Measurements from ENCODE around the gene SNAPC4.

SNAPC4 gene

GRCh38 chr9:136370687-136371532 is 29.1 kb downstream of the SNAPC4 start:
- no peak for DNase-seq (ENCODE audit: low read depth in 2 of 2)

DNA sequence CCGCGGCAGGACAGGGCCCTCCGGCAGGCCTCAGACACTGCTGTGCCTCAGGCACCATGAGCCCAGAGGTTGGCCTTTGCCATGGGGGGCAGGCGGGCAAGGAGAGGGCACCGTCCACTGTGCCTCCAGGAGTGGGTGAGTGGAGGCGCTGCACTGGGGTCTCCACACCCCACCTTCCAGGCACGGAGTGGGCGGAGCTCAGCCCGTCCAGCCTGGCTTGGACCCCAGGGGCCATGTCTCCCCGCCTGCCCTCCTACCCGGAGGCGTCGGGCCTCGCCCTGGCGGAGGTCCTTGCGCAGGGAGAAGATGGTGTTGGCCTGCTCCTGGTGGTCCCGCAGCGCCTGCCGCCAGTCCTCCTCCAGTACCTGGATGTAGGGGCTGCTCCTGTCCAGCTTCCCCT is 29.9 kb downstream of the SNAPC4 start:
- DNase-seq (ENCODE audit: low read depth in 2 of 2), result no peak

DNA sequence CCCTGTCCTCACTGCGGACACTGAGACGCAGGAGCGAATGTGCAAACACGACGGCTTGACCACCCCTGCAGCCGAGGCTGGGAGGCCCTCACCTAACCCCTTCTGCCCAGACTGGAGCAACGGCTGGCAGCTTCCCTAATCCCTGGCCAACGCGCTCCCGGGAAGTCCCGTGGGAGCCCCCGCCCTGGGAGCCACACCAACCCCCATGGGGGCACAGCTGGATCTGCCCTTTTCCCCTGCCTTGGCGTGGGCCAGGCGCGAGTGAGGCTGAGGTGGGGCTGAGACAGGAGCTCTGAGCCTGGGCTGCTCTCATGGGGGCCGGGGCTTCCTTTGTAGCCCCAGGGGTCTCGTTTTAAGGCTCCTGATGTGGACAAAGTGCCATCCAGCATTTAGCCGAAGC is 31.8 kb downstream of the SNAPC4 start:
- no peak for DNase-seq (ENCODE audit: low read depth in 2 of 2)

- no peak for DNase-seq (ENCODE audit: low read depth in 2 of 2)
Measured at GRCh38 chr9:136367296-136368145, 32.4 kb downstream of the SNAPC4 start.

DNA sequence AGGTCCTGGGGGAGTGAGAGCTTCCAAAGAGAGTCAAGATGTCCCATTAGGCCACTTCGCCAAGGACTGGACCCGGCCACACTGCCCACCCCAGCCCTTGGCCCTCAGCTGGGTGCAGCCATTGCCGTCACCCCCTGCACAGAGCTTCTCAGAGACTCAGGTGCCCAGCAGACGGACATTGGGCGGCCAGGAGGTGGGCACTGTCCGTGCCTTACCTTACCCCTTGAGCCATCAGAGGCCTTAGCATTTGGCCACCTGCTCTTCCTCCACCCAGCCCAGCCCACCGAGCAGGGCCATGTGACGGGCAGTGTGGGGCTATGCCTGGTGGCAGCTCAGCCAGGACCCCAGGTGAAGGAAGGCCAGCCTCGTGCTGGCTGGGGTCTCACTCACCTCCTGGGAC is 33.1 kb downstream of the SNAPC4 start:
- DNase-seq (ENCODE audit: low read depth in 2 of 2), result no peak

DNA sequence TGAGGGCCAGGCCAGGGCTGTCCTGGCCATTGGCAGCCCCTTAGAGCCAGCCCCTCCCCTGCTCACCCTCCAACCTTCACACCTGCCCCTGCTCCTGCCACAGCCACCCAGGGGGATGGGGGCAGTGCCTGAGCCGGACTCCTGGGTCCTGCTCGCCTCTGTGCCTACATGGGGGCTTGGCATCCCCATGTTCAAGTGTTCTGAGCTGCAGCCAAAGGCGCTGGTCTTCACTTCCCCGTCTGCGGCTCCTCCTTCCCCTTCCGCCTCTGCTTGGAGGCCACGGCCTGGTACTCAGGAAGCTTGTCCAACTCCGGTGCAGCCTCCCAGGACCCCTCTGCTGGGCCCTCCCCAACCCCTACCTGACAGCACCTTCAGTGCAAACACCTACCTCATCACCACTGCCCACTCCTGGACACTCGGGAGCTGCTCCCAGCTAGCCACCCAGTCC is 34.2 kb downstream of the SNAPC4 start:
- no peak for DNase-seq (ENCODE audit: low read depth in 2 of 2)

GRCh38 chr9:136364942-136365774 is 34.8 kb downstream of the SNAPC4 start:
- no peak for DNase-seq (ENCODE audit: low read depth in 2 of 2)

DNA sequence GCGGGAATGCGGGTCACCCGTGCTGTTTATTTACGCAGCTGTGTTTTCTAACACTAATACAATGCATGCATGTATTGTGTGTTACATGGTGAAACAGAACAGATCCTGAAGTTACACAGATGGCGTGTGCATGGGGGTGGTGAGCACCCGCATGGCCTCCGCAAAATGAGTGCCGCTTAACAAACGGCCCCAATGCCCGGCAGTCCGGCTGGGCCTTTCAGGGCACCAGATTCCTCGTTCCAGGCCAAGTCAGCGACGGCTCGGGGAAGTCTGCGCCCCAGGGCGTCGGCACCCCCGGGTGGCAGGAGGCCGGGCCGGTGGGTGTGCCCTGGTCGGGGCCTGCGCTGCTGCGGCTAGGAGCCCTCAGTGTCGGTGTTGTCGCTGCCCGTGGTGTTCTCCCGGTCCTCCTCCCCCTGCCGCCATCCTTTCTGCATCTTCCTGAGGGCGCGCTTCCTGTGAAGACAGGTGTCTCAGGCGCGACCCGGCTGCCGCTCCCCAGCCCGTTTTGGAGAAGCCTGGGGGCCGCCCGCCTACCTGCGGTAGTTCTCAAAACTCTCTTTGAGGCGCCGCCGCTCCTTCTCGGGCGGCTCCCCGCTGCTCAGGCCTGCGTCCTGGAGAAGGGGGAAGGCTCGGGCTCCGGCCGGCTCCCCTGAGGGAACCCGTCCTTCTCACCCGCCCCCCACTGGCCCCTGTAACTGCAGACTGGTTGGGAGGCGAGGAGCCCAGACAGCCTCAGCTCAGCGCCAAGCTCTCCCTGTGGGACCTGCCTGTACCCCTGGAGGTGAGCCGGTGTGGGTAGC is 35.8 kb downstream of the SNAPC4 start:
- DNase-seq (ENCODE audit: low read depth in 2 of 2), result no peak

DNA sequence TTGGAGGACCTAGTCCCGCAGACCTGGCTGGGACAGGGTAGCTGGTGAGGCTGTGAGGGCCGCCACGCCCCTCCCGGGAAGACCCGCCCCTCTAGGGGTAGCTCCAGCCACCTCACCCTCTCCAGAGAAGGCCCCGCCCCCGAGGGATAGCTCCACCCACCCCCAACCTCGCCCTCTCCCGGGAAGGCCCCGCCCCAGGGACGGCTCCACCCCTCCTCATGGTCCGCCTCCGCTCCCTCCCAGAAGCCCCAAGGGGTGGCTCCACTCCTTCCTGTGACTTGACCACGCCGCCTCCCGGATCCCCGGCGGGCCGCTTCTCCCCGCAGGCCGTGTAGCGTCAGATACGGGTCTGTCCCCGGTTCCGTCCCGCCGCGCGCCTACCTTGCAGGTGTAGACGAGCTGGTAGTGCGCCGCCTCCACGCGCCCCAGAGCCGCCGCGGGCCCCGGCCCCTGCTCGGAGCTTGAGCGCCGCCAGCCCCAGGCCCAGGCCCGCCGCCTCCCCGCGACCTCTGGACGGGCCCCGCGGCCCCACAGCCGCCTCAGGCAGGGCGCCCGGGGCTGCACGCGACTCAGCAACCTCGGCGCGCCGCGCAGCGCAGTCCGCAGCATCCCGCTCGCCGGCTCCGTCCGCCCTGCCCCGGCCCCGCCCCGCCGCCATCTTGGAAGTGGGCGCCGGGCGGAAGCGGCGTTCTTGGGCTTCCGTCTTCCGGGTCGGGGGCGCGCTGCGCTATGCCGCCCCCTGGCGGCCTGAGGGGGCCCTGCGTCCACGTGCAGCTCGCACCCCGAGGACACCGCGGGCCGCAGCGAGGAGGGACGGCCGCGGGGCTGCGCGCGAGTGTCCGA is 36.6 kb downstream of the SNAPC4 start, which contains the start of gene DNLZ:
DNLZ (minus strand) TSS at position 639 of the 843 bp plus-strand sequence; CDS start at position 609, 30 bp downstream.
- peak; percentile 89 to 90 for DNase-seq (ENCODE audit: low read depth in 2 of 2)

GRCh38 chr9:136362450-136362784 is 37.6 kb downstream of the SNAPC4 start:
- DNase-seq (ENCODE audit: low read depth in 2 of 2), result no peak

DNA sequence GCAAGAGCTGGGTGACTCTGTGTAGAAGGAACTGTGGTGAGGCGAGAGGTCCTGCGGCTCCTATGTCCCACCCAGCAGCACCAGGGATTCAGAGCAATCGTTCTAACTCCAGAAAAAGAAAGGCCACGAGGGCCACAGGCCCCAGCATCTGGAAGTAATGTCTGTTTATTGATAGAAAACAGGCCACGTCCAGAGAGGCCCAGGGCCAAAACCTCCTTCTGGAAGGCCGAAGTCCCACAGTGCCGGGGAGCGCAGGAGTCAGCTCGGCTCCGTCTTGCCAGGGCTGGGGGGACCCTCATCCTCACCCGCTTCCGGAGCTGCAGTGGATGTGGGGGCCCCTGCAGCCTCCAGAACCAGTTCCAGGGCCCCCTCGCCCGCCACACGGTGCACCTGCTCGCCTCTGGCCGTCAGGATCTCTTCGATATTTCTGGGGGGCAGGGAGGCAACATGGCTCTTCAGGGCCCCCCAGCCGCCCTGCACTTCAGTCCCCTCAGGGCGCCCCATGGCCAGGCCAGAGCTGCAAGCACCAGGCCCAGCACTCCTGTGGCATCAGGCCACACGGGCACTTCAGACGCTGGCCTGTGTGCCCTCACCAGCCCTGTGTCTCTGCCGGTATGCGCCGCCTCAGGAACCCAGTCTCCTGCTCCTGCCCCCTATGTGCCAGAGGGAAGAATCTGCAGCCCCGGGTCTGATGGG is 38.1 kb downstream of the SNAPC4 start:
- DNase-seq (ENCODE audit: low read depth in 2 of 2), result no peak

DNA sequence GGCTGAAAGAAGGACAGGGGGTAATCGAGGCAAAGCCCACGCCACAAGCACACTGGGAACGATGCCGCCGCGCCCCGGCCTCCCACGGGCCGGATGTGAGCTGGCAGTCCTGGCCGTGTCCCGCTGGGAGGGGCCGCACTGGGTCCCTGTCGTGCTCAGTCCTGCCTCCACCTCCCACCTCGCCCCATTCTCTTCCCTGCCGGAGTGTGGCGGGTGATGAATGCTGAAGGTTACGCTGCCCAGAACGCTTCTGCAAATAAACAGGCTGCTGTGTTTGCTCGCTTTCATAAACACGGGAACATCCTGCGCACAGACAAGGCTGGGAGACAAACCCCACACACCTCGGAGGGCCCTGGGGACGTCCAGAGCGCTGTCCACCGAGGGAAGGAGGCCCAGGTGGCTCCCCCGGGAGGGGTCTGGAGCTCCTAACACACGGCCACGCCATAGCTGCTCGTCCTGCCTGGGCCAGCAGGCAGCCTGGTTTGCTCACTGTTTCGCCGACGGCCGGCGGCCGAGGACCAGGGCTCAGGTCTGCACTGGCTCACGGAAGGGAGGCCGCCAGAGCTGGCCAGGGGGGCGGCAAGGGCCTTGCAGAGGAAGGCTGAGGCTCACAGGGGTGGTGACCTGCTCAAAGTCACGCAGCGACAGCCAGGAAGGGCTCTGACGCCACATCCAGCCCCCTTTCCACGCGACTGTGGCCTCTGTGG is 38.8 kb downstream of the SNAPC4 start:
- DNase-seq (ENCODE audit: low read depth in 2 of 2), result no peak

DNA sequence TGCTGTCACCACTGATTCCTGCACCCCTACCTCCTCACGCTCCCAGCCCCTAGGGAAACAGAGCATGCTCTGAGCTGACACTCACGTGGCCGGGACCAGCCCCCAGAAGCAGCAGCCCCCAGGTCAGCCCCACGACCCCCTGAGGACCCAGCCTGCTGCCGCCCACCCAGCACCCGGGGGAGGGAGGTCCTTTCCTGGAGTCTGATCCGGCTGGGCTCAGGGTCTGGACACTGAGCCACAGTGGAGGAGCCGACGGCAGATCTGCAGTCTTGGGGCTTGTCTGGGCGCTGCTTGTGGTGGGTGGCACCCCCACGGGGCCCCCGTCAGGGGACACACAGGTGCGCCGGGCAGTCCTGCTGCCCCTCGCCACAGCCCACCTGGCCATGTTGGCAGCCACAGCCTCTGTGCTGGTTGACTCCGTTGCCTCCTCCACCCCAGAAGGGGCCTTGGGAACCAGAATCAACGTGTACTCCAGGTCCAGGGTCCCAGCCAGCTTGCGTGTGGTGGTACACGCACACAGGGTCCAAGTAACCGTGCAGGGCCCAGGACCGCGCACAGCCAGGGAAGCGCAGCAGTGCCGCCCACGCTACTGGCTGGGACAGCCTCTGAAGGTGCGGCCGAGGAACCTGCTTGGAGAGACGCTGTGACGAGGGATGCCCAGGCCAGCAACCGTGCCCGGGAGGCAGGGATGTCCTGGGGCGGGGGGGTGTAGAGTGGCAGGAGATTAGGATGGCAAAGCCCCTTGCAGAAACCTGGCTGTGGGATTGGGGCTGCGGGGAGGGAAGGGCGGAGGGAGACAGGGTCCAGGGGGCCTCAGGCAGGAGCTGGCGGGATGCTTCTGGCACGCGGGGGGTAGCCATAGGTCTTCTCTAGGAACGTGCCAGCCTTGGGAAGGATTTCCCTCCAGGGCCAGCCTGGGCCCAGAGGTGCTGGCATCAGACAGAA is 39.9 kb downstream of the SNAPC4 start:
- no peak for DNase-seq (ENCODE audit: low read depth in 2 of 2)

DNA sequence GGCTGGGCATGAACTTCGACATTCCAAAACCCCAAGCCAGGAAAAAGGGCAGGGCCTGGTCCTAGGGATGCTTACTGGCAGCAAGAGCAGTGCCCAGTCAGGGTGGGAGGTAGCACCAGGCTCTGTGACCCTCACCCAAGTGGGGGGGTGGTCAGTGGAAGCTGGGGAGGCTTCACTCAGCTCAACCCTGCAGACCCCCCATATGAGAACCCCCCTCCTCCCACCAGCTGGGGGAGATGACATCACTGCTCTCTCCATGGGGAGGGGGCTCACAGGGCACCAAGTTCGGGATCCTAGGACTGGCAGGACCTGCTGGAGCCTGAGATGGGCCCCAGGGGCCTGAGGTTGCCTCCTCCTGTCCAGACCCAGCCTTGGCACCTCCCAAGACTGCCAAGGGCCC is 41.1 kb downstream of the SNAPC4 start:
- no peak for DNase-seq (ENCODE audit: low read depth in 2 of 2)

GRCh38 chr9:136358016-136358415 is 42.0 kb downstream of the SNAPC4 start:
- no peak for DNase-seq (ENCODE audit: low read depth in 2 of 2)

DNA sequence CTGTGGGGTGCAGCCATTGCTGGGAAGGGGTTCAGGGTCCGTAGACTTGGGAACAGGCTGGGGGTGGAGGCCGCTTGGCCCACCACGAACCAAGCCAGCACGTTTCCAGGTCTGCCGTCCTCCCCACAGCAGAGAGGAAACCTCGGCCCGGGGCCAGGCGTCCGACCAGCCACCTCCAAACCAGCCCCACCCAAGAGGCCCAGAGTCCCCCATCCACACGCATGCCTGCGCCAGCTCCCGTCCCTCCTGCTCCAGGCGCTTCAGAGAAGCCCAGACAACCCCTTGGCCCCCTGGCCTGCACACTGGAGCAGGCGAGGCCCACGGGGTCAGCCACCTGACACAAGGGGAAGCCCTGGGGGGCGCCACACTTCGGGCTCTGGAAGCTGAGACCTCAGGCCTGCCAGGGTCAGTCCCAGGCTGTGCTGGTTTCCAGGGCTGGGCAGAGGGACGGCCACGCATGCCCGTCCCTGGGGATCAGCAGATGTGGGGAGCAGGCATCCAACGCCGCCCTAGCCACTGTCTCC is 42.7 kb downstream of the SNAPC4 start:
- no peak for DNase-seq (ENCODE audit: low read depth in 2 of 2)

Data from stimulated activated CD8-positive, alpha-beta memory T cell treated with anti-CD3 and anti-CD28 coated beads, Interleukin-7, amount 100 ng/mL, for 4 hours (primary cell).